GM11168 (cell line): ENCODE results near the gene TTF2.
"Not testable (repeated sequence)": the region's sequence is repeated elsewhere in the genome, so short reads cannot be mapped to it uniquely, and the experiment has no call there.

Experiments used
- in situ Hi-C: fragments of 300-500 bp; cut with MboI; formaldehyde crosslinking; loops from one replicate; pipeline ENCODE4 v1.12.0; 2022; ENCODE audit warnings: low sequenced_read_pairs; ENCODE audit not compliant: unreplicated experiment

Gene TTF2

DNA sequence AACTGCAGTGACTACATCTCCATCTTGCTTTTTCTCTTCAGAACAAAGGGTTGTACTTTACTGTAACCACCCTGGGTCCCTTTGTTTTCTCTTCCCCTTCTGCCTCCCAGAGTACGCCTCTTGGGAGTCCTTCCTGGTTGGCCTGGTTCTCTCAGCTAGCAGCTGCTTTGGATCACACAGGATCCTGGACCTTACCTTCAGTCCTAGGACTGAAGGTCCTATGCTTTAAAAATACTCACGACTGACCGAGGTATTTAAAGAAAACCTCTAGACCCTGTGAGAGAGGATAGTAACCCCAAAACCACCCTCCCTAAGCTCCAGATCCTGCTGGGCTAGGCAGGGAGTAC is 56.6 kb downstream of the TTF2 start:
- in situ Hi-C loops: no loop called here

DNA sequence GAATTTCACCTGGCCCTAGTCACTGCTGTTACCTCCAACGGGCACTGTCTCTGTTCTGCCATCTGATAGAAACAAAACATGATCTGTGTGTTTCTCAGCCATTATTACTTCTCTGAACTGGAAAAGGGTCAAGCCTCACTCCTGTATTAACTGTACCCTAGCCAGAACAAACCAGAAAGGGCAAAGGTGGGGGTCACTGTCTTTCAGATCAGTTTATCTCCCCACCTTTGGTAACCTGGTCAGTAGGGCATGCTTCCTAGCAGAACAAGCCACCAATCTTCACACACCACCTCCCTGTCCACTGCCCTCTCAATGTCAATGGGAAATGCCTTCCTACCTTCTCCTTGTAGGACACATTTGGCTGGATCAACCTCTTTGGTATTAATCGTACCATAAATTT is 57.6 kb downstream of the TTF2 start:
- in situ Hi-C loops: no loop called here

DNA sequence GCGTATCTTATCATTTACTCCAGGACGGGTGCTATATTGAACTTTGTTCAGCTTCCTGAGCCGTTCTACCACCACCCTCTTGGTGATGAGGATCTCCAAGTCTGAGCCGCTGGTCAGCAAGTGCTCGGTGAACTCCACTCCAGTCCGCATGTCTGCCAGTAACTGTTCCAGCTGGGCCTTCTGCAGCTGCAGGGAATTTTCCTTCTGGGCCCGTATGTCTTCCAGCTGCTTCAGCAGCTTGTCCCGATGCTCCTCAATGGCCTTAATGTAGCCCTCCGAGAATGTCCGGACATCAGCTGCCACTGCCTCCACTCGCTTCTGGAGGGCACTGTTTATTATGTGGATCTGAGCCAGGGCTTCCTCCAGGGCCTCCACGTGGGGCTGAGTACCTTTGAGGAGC is 58.0 kb downstream of the TTF2 start:
- in situ Hi-C loops: no loop called here

DNA sequence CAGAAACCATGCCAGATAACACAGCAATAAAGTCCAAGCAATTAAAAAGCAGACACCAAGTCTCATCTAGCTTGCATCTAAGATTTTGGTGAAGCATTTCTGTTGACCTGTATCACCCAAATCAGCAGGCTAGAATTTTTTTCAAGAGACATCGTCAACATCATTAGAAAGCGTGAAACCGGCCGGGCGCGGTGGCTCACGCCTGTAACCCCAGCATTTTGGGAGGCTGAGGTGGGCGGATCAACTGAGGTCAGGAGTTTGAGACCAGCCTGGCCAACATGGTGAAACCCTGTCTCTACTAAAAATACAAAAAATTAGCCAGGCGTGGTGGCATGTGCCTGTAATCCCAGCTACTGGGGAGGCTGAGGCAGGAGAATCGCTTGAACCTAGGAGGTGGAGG is 59.0 kb downstream of the TTF2 start:
- in situ Hi-C loops: not testable (repeated sequence)

DNA sequence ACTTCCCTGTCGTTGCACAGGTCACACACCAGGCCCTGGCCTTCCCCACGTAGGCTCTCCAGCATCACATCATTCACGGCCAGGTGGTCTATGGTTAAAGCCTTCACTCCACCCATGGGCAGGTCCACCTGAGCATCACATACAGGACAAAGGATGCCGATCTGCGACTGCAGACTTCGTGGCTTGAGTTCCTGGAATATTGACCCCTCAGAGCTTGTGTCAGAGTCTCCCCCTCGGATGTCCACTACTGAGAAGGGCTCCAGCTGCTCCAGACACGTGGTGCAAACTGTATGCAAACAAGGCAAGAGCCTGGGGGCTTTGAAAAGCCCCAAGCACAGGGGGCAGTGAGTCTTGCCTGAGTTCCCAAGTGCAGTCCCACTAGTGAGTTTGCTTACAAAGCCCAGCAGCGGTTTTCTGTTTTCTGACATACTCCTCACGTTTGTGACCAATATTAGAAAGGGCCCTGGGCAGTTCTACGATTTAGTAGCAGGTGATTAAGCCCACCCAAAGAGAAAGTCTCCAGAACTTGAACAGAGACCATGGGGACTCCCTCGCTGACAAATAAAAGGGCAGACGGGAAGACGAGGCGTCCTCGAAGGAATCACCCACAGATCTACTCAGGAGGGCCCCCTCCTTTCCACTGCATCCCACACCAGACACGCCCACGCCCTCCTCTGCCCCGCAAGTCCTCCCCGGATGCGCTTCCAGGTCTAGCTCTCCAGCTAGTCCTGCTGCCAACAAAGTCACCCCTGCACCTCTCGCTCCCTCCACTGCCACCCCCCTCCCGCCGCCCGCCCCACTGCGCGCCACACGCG is 60.9 kb downstream of the TTF2 start:
- in situ Hi-C loops: no loop called here

DNA sequence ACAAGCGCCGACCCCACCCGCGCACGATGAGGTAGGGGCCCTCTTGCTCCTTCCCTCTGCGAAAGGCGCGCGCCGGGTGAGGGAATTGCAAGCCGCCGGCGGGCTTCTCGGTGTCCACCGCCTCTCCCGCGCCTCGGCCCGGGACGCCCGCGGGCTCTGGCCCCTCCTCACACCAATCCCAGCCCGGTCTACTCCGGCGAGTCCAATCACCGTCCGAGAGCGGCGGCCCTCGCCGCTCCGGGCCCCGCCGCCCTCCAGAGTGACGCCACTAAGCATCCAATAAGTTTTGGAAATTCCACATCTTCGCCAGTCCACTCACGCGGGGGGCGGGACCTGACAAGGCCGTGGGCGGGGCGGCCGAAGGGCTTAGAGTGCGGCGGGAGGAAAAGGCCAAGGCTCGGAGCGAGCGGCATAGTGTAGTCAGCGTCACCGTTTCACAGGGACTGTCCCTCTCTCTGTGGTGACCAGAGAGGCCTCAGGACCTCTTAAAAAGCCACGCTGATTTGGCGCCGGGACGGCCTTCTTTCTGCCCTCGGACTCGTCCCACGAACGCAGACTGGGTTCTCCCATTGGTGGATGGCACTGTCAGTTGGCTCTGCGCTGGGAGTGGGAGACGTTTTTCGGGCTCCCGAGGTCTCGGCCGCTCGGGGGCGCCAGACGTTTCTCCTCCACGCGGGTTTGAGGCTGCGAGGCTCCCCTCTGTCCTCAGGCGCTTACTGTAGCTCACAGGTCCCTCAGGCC is 61.6 kb downstream of the TTF2 start, which contains the start of gene TRIM45:
Gene TRIM45, minus strand, starts transcription at position 161 of the 741 bp plus-strand sequence. CDS start 548 bp downstream, outside the sequence.
- in situ Hi-C loops: no loop called here

DNA sequence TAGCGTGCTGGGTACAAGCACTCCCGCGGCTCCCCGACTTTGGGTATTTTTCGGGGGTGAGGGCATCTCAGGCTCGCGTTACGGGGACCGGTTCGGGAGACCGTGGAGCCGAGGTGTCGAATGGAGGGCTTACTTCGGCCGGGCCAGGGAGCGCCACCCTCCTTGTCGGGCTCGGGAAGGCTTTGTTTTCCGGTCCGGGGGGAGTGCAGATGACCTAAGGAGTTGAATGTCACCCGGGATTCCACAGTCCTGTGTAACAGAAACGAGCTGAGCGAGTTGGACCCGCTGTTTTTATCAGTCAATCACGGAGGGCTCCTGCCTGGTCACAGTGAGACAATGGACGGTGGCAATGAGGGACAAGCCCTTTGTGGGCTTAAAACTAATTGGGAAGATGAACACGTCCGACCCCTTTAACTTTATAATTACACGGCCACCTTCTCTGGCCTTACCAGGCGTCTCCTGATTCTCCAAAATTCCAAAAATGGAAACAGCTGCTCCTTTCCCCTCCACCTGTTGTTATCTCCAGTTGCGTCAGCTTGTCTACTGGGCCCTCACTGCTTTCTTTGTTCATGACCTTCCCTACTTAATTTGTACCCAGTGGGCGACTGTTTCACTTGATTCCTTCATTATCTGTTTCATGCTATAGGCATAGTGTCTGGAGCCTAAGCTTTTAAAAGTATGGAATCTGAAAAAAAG is 62.4 kb downstream of the TTF2 start:
- in situ Hi-C loops: no loop called here

DNA sequence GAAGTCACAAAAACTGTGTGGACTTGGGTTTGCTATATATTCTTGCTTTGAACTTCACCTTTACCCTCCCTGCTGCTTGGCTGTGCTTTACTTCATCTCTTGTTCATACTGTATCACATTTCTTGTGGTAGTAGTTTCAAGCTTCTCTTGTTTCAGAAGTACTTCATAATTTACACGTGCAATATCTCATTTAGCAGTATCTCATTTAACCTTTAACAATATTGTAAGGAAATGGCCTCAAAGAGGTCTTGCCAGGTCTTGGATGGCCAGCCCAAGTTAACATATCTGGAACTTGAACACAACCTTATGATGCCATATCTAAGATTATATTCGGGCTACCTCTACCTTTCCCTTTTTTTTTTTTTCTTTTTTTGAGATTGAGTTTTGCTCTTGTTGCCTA is 63.1 kb downstream of the TTF2 start:
- in situ Hi-C loops: no loop called here

DNA sequence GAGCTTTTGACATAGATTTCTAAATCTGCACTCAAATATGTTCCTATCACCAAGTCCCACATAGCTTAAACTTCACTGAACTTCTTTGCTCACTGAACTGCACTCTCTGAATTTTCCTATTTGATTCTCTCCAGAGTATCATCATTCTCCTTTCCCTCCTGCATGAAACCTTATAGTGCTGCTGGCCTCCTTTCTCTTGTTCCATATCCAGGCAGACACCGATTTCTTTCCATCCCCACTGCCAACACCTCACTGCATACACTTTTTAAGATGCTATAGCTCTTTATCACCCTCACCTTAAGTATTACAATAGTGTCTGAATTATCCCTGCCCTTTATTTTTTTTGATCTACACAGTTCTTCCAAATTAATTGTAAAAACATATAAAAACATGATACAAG is 64.5 kb downstream of the TTF2 start:
- in situ Hi-C loops: no loop called here

DNA sequence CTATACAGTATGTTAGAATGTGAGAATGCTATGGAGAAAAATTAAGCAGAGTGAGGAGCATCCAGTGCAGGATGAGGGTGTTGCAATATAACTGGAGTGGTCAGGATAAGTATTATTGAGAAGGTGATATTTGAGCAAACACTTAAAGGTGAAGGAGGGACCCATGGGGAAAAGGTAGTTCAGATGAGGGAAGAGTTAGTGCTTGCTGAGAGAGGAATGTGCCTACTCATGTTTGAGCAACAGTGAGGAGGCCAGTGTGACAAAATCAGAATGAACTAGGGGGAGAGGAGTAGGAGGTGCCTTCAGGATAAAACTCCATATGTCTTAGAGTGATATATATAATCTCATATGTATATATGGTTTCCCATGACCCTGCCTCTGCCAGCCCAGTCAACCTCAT is 67.7 kb downstream of the TTF2 start:
- in situ Hi-C loops: no loop called here

DNA sequence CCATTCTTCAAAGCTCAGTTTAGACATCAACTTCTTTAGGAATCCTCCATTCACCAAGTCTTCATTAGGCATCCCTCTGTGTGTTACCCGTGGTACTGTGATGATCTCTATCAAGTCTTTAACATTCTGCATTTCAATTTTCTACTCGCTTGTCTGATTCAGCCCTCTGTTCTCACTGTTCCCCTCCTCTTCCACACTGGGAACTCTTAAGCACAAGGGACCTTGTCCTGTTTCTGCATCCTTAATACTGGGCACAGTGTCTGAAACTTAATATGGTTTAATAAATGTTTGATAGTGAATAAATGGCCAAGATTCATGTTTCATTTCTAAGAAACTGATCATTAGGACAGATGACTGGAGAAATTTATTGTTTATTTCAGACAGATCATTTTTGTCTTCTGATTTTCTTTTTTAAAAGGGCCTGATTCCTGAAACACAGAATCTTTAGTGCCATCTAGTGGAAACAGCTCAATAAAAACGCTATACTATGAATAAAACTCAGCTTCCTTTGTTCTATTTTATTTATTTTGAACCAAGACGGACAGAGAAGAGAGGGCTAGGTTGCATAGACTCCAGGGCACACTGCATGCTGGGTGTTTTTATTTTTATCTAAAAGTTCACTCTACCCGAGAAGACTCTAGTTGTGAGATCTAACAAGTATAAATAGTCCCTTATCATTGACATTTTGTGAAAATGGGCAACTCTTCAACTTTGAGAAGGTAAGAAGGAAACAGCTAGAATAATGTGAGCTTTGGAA is 68.4 kb downstream of the TTF2 start:
- in situ Hi-C loops: no loop called here

DNA sequence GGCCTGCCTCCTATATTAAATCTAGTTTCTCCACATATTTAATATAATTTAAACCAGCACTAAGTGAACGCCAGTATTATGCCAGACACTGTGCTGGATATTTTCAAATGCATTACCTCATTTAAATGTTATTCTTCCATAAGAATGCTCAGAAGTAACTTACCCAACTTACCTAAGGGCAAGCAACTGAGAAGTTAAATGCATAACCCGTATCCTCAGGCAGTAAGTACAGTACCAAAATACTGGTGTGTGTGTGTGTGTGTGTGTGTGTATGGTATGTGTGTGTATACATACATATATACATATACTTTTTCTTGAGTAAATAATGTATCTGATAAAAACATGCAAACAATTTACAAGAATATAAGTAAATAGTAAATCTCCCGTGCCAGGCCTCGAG is 70.4 kb downstream of the TTF2 start:
- in situ Hi-C loops: no loop called here

DNA sequence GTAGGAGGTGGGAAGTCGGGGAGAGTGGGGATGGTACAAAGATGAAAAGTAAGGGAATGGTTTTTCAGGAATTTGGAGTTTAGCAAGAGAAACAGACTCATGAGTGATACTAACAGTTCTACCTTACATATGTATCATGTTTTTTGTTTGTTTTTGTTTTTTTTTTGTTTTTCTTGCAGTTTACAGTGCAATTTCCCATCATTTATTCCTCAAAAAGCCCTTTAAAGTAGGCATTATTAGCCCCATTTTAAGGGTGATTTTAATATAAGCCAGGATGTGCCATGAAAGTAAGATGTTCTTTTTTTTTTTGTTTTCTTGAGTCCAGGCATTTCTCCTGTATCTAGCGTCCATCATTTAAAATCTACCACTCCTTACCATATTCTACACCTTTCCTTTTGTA is 75.2 kb downstream of the TTF2 start:
- in situ Hi-C loops: no loop called here

DNA sequence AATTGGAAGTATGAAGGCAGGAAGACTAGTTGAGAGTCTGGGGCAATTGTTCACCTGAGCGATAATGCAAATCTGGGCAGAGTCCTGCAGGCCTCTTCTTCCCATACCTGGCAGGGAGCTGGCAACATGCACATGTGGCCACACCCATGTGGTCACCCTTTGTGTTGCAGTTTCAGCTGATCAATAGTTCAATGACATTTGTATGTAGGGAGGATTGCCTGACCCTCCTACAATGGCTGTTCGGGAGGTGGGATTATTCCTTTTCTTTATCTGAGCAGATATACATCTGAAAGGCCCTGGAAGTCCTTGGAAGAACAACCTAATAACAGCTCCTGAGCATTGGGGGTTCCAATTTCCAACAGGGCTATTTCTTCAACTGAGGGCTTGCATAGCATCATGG is 76.6 kb downstream of the TTF2 start:
- in situ Hi-C loops: no loop called here

DNA sequence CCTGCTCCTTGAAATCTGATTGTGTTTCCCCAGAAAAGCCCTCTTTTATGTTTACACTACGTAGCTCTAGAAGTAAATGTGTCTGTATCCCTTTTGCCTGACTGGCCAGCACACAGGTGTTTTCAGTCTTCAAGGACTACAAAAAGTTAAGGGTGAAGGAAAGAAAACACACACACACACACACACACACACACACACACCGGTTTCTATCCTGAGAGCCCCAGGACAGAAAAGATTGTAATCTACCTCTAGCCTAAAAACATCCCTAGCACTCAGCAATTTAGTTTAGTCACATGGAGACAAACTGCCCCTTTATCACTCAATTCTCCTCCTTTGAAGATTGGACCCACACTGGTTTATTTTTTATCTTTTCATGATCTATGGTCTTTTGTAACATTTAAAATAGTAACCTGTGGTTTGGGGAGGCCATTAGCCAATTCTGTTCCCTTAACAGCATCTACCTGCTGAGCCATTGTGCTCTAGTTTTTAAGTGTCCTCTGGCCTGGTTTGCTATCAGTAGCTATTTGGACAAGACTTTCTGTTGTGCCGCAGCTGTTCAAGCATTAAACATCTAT is 77.2 kb downstream of the TTF2 start:
- in situ Hi-C loops: no loop called here

DNA sequence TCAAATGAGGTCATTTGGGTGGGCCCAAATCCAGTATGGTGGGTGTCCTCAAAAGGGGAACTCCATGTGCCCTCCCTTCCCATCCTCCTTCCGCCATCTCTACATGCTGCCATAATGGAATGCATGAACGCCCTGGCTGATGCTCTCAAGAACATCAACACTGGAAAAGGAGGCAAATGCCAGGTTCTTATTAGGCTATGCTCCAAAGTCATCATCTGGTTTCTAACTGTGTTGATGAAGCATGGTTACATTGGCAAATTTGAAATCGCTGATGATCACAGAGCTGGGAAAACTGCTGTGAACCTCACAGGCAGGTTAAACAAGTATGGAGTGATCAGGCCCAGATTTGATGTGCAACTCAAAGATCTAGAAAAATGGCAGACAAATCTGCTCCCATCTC is 78.0 kb downstream of the TTF2 start:
- in situ Hi-C loops: no loop called here

DNA sequence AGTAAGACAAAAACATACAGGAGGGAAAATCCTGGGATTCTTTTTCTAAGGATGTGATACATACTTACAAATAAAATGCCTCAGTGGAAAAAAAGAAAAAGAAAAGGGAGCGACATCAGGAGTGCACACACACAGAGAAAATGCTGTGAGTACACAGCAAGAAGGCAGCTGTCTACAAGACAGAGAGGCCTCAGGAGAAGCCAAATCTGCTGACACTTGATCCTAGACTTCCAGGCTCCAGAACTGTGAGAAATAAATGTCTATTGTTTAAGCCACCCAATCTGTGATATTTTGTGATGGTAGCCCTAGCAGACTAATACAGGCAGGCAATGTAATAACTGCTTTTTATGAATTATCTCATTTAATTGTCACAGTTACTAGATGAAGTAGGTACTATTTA is 78.4 kb downstream of the TTF2 start:
- in situ Hi-C loops: no loop called here

DNA sequence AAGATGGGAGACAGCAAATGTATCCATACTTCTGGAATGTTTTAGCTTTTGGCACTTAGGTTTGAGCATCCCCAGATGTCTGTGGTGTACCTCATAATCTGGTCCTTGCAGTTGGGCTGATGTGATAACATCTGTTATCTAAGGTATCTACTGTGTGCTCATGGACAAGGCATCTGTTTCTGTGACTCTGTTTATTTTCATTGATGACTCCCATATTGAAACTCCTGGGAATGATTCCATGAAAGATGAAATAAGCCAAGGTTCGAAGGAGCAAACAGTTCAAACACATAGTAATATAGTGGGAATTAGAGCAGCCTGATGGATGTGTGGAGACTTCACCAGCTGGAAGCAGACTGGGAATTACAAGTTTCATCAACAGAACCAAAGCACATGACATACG is 82.1 kb downstream of the TTF2 start:
- in situ Hi-C loops: no loop called here

DNA sequence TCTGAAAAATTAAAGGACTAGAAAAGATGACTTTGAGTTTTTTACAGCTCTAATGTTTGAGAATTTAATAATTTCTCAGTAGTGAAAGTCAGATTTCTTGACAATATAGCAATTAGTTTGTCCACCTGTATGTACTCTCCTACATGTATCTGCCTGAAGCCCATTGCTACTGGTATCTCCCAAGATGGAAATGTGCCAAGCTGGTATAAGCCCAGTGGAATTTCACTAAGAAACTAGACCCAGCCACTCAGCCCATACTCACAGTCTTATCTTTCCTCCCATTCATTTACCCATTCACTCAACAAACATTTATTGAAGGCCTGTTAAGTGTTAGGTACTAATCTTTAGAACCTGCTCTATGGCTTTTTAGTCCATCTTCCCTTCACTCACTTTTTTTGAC is 83.0 kb downstream of the TTF2 start:
- in situ Hi-C loops: no loop called here

DNA sequence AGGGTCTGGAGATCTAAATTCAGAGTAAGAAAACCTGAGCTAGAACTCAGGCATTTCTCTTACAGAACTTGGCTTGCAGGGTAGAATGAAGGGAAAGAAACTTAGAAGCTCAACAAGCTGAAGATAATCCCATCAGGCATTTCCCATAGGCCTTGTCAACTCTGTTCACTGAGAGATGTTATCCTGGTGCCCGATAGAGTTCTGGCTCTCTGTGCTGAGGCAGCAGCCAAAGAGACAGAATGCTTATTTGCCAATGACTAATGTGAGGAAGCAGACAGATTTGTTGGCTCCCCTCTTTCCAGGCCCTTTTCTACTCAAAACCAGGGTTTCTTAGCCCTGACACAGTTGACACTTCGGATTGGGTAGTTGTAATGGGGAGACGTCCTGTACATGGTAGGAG is 83.7 kb downstream of the TTF2 start:
- in situ Hi-C loops: no loop called here
